Immature natural killer cell (primary cell): ENCODE measurements around the gene SORT1. TPM values are rescaled to one million over a fixed set of nuclear protein-coding genes. Genes with fewer than 3 reads are reported as not detected.
A peak's percentile ranks its signal among the peaks of the same experiment; 100 is the strongest.

Experiments
- DNase-seq, 3 donors: peaks; one replicate each; pipeline ENCODE4 v3.0.0; 2022; ENCODE audit warnings: mixed read lengths in 1 of 3
- H3K27ac Mint-ChIP-seq, 6 donors: one replicate each; pipeline ENCODE4 v1.8.0; 2020; ENCODE audit warnings: mixed read lengths in 6 of 6, mild to moderate bottlenecking in 5 of 6, inconsistent platforms in 4 of 6, moderate library complexity in 3 of 6
- H3K27me3 Mint-ChIP-seq, 3 donors: one replicate each; pipeline ENCODE4 v1.8.0; 2020 to 2021; ENCODE audit warnings: low read depth in 3 of 3, mild to moderate bottlenecking in 3 of 3, mixed read lengths in 3 of 3, moderate library complexity in 3 of 3, inconsistent platforms in 1 of 3
- H3K36me3 Mint-ChIP-seq, 3 donors: one replicate each; pipeline ENCODE4 v1.8.0; 2020; ENCODE audit warnings: mixed read lengths in 3 of 3, inconsistent platforms in 2 of 3, mild to moderate bottlenecking in 2 of 3
- H3K4me1 Mint-ChIP-seq, 2 donors: one replicate each; pipeline ENCODE4 v1.8.0; 2020; ENCODE audit warnings: inconsistent platforms in 2 of 2, mild to moderate bottlenecking in 2 of 2, mixed read lengths in 2 of 2, moderate library complexity in 1 of 2
- H3K4me3 Mint-ChIP-seq, 5 donors: one replicate each; pipeline ENCODE4 v1.8.0; 2020; ENCODE audit warnings: mild to moderate bottlenecking in 5 of 5, mixed read lengths in 5 of 5, inconsistent platforms in 3 of 5, moderate library complexity in 3 of 5
- H3K9me3 Mint-ChIP-seq, 6 donors: one replicate each; pipeline ENCODE4 v1.8.0; 2020; ENCODE audit warnings: mild to moderate bottlenecking in 6 of 6, mixed read lengths in 6 of 6, inconsistent platforms in 4 of 6, moderate library complexity in 3 of 6
- polyA plus RNA-seq, 3 donors: library from polyadenylated mRNA; unstranded; fragments of 300-500 nt; fragmentation: Illumina TruSeq; gene quantifications; one replicate each; pipeline ENCODE4 v1.2.3, GENCODE V29; 2021

The SORT1 gene
- polyA plus RNA-seq, 3 donors from 2014 or later: 0.54 to 1.6 TPM; not detected in 1

GRCh38 chr1:109282952-109283747 is 114.6 kb downstream of the SORT1 start, which contains the start of gene PSRC1:
TSS of gene PSRC1 (minus strand) at chr1:109283145.
- DNase-seq: peak; percentile 88 to 89 (median 89)
- Mint-ChIP-seq H3K9me3 (no peaks in the 10 kb centered on the region), H3K4me1 (peaks cover 16 to 26% of the 10 kb centered on the region in 2 donors), H3K4me3 (peak within 1 kb of the TSS; percentile 89 to 99 (median 95)), H3K36me3 (peaks cover 0 to 4% (median 0%) of the 10 kb centered on the region in 3 donors), H3K27ac (peak within 1 kb of the TSS; percentile 71 to 96 (median 89)), H3K27me3 (peaks cover 0 to 9% (median 0%) of the 10 kb centered on the region in 3 donors)

GRCh38 chr1:109282497-109282951 is 115.2 kb downstream of the SORT1 start:
- no peak for DNase-seq
- no peaks in the 10 kb centered on the region for H3K9me3 Mint-ChIP-seq
- H3K27ac Mint-ChIP-seq: peak overlapping the region in 3 of 6 donors; percentile 40 to 96 (median 88)
- H3K27me3 Mint-ChIP-seq: peaks cover 0 to 9% (median 0%) of the 10 kb centered on the region in 3 donors
- peak overlapping the region; percentile 89 to 99 (median 95) for H3K4me3 Mint-ChIP-seq
- peaks cover 0 to 4% (median 0%) of the 10 kb centered on the region in 3 donors for H3K36me3 Mint-ChIP-seq
- peaks cover 16 to 26% of the 10 kb centered on the region in 2 donors for H3K4me1 Mint-ChIP-seq

- peak overlapping the region in 2 of 6 donors; percentile 21 to 40 for H3K27ac Mint-ChIP-seq
- no peak for DNase-seq
- H3K36me3 Mint-ChIP-seq: peaks cover 0 to 4% (median 0%) of the 10 kb centered on the region in 3 donors
- peaks cover 20 to 31% of the 10 kb centered on the region in 2 donors for H3K4me1 Mint-ChIP-seq
- H3K27me3 Mint-ChIP-seq: peaks cover 0 to 9% (median 0%) of the 10 kb centered on the region in 3 donors
- H3K4me3 Mint-ChIP-seq: peak overlapping the region; percentile 89 to 99 (median 95)
- H3K9me3 Mint-ChIP-seq: no peaks in the 10 kb centered on the region
Observed at GRCh38 chr1:109281680-109282496, 115.8 kb downstream of the SORT1 start.

GRCh38 chr1:109280862-109281261 is 116.9 kb downstream of the SORT1 start:
- DNase-seq: no peak
- Mint-ChIP-seq H3K27me3 (peaks cover 0 to 9% (median 0%) of the 10 kb centered on the region in 3 donors), H3K4me3 (peak overlapping the region in 1 of 5 donors; percentile 49), H3K9me3 (no peaks in the 10 kb centered on the region), H3K4me1 (peaks cover 20 to 32% of the 10 kb centered on the region in 2 donors), H3K36me3 (peaks cover 0 to 4% (median 0%) of the 10 kb centered on the region in 3 donors), H3K27ac (no peak overlapping the region)

GRCh38 chr1:109279615-109280278 is 118.0 kb downstream of the SORT1 start:
- Mint-ChIP-seq H3K27ac (no peak overlapping the region), H3K9me3 (no peaks in the 10 kb centered on the region), H3K27me3 (peaks cover 0 to 8% (median 0%) of the 10 kb centered on the region in 3 donors), H3K4me1 (peaks cover 20 to 32% of the 10 kb centered on the region in 2 donors), H3K36me3 (peaks cover 0 to 4% (median 0%) of the 10 kb centered on the region in 3 donors), H3K4me3 (no peak overlapping the region)
- no peak for DNase-seq

GRCh38 chr1:109277434-109278204 is 120.1 kb downstream of the SORT1 start:
- Mint-ChIP-seq H3K9me3 (no peaks in the 10 kb centered on the region), H3K4me3 (no peak overlapping the region), H3K27ac (peak overlapping the region in 1 of 6 donors; percentile 64), H3K4me1 (peaks cover 10 to 13% of the 10 kb centered on the region in 2 donors), H3K36me3 (peaks cover 0 to 4% (median 0%) of the 10 kb centered on the region in 3 donors), H3K27me3 (peaks cover 0 to 4% (median 0%) of the 10 kb centered on the region in 3 donors)
- DNase-seq: peak; percentile 48 to 59 (median 52)

- peaks cover 0 to 4% (median 0%) of the 10 kb centered on the region in 3 donors for H3K36me3 Mint-ChIP-seq
- no peak overlapping the region for H3K4me3 Mint-ChIP-seq
- no peak for DNase-seq
- H3K4me1 Mint-ChIP-seq: peaks cover 4 to 6% of the 10 kb centered on the region in 2 donors
- H3K27me3 Mint-ChIP-seq: peaks cover 0 to 3% (median 0%) of the 10 kb centered on the region in 3 donors
- H3K9me3 Mint-ChIP-seq: no peaks in the 10 kb centered on the region
- H3K27ac Mint-ChIP-seq: no peak overlapping the region
Observed at GRCh38 chr1:109275706-109276345, 121.9 kb downstream of the SORT1 start.

- Mint-ChIP-seq H3K4me3 (no peak overlapping the region), H3K27me3 (peaks cover 0 to 1% (median 0%) of the 10 kb centered on the region in 3 donors), H3K9me3 (no peaks in the 10 kb centered on the region), H3K27ac (no peak overlapping the region), H3K4me1 (peaks cover 4 to 6% of the 10 kb centered on the region in 2 donors), H3K36me3 (peaks cover 0 to 2% (median 0%) of the 10 kb centered on the region in 3 donors)
- DNase-seq: no peak
Observed at GRCh38 chr1:109274533-109275476, 122.9 kb downstream of the SORT1 start.

GRCh38 chr1:109273570-109274288 is 124.0 kb downstream of the SORT1 start:
- peaks cover 4 to 6% of the 10 kb centered on the region in 2 donors for H3K4me1 Mint-ChIP-seq
- no peaks in the 10 kb centered on the region for H3K36me3 Mint-ChIP-seq
- peak overlapping the region in 1 of 6 donors; percentile 49 for H3K27ac Mint-ChIP-seq
- no peak overlapping the region for H3K4me3 Mint-ChIP-seq
- H3K27me3 Mint-ChIP-seq: no peaks in the 10 kb centered on the region
- no peaks in the 10 kb centered on the region for H3K9me3 Mint-ChIP-seq
- no peak for DNase-seq

- Mint-ChIP-seq H3K9me3 (no peaks in the 10 kb centered on the region), H3K27ac (no peak overlapping the region), H3K4me3 (no peak overlapping the region), H3K4me1 (peaks cover 4 to 6% of the 10 kb centered on the region in 2 donors), H3K27me3 (no peaks in the 10 kb centered on the region), H3K36me3 (no peaks in the 10 kb centered on the region)
- no peak for DNase-seq
Observed at GRCh38 chr1:109272831-109273547, 124.7 kb downstream of the SORT1 start.
